A549 treated with AZD9567 at 1 μM for 4 hours (cell line): Measurements from ENCODE around the gene AGAP3. TPM values are rescaled to one million over a fixed set of nuclear protein-coding genes. Genes with fewer than 3 reads are reported as not detected.

ENCODE experiments used
- total RNA-seq: library from RNA; stranded (reverse); fragments of 200-300 nt; extraction: Qiagen RNA extraction; gene quantifications from 5 replicates; pipeline ENCODE4 v1.2.3, GENCODE V29; 2022; ENCODE audit not compliant: insufficient read depth

AGAP3 gene
- 41.3 to 67.4 TPM (median 64.9 TPM) in 5 replicates for total RNA-seq

GRCh38 chr7:151085691-151086620 lies at the start of gene AGAP3:
Gene AGAP3 (plus strand): TSS chr7:151086475. CDS start chr7:151086742, 267 bp downstream.

GRCh38 chr7:151047976-151048815 lies 38.1 kb upstream of the AGAP3 start, which contains the start of gene ASIC3:
Gene ASIC3 (plus strand): TSS chr7:151048531. CDS start chr7:151048886, 355 bp downstream.

GRCh38 chr7:151057506-151057988 lies 28.7 kb upstream of the AGAP3 start, which contains the start of gene CDK5:
Gene CDK5 (minus strand): TSS chr7:151057897. CDS start chr7:151057848, 49 bp downstream.

GRCh38 chr7:151059367-151060112 lies 26.7 kb upstream of the AGAP3 start, which contains the start of gene SLC4A2:
Gene SLC4A2 (plus strand): TSS chr7:151059589. CDS start chr7:151061988, 2,399 bp downstream.

GRCh38 chr7:151080522-151081169 lies 5.6 kb upstream of the AGAP3 start, which contains the start of gene FASTK:
Gene FASTK (minus strand): TSS chr7:151080809. CDS start chr7:151080766, 43 bp downstream.

GRCh38 chr7:151083071-151083823 lies 3.0 kb upstream of the AGAP3 start, which contains the start of gene TMUB1:
Gene TMUB1 (minus strand): TSS chr7:151083493. CDS start chr7:151082563, 930 bp downstream.

GRCh38 chr7:151167197-151167961 lies 81.1 kb downstream of the AGAP3 start, which contains the start of gene GBX1:
Gene GBX1 (minus strand): TSS chr7:151167694. CDS start chr7:151167548, 146 bp downstream.

GRCh38 chr7:151186640-151187408 lies 100.5 kb downstream of the AGAP3 start, which contains the start of gene ASB10:
Gene ASB10 (minus strand): TSS chr7:151187250. CDS start chr7:151187130, 120 bp downstream.

Other genes starting within 250 kb of the AGAP3 start
- gene AOC1, start 234.0 kb upstream of the AGAP3 start, total RNA-seq, result 0.03 to 0.07 TPM in 2 of 5 replicates, not detected in the others
- gene KCNH2, start 108.2 kb upstream of the AGAP3 start, total RNA-seq, result 0.74 to 1.6 TPM (median 1.5 TPM) in 5 replicates
- gene NOS3, start 95.5 kb upstream of the AGAP3 start, total RNA-seq, result 0.15 to 0.42 TPM (median 0.24 TPM) in 4 of 5 replicates, not detected in the other
- 0.54 to 0.91 TPM (median 0.71 TPM) in 4 of 5 replicates, not detected in the other for gene ATG9B, start 62.0 kb upstream of the AGAP3 start, total RNA-seq
- gene ABCB8, start 58.0 kb upstream of the AGAP3 start, total RNA-seq, result 40.4 to 52.5 TPM (median 50.5 TPM) in 5 replicates
- 7.7 to 12.8 TPM (median 10.8 TPM) in 5 replicates for gene ASIC3, start 37.9 kb upstream of the AGAP3 start, total RNA-seq
- 29.7 to 38.6 TPM (median 30.6 TPM) in 5 replicates for gene CDK5, start 28.6 kb upstream of the AGAP3 start, total RNA-seq
- 149 to 274 TPM (median 247 TPM) in 5 replicates for gene SLC4A2, start 26.9 kb upstream of the AGAP3 start, total RNA-seq
- gene FASTK, start 5.7 kb upstream of the AGAP3 start, total RNA-seq, result 50.3 to 91.6 TPM (median 84.4 TPM) in 5 replicates
- gene TMUB1, start 3.0 kb upstream of the AGAP3 start, total RNA-seq, result 29.4 to 54.1 TPM (median 48.7 TPM) in 5 replicates
- gene GBX1, start 81.2 kb downstream of the AGAP3 start, total RNA-seq, result 0.07 to 0.13 TPM (median 0.09 TPM) in 3 of 5 replicates, not detected in the others
- gene ASB10, start 100.8 kb downstream of the AGAP3 start, total RNA-seq, result not detected in 5 replicates
- not detected in 5 replicates for gene H2BK1, start 124.0 kb downstream of the AGAP3 start, total RNA-seq
- 53.3 to 66.9 TPM (median 60.8 TPM) in 5 replicates for gene ABCF2, start 140.7 kb downstream of the AGAP3 start, total RNA-seq
- 35.0 to 48.9 TPM (median 44.8 TPM) in 5 replicates for gene CHPF2, start 146.0 kb downstream of the AGAP3 start, total RNA-seq
- 4.3 to 8.8 TPM (median 8.1 TPM) in 5 replicates for gene SMARCD3, start 162.2 kb downstream of the AGAP3 start, total RNA-seq